DMS153 treated with DMSO at 0.1 percent for 48 hours (cell line): ENCODE data around the gene MARCKSL1.
A peak's percentile ranks its signal among the peaks of the same experiment; 100 is the strongest.
"Not testable (repeated sequence)": the region's sequence is repeated elsewhere in the genome, so short reads cannot be mapped to it uniquely, and the experiment has no call there.

Experiments
- DNase-seq: peaks from one replicate; lab custom pipeline; 2025; ENCODE audit not compliant: unreplicated experiment; lab: John Stamatoyannopoulos, UW

The MARCKSL1 gene

DNA sequence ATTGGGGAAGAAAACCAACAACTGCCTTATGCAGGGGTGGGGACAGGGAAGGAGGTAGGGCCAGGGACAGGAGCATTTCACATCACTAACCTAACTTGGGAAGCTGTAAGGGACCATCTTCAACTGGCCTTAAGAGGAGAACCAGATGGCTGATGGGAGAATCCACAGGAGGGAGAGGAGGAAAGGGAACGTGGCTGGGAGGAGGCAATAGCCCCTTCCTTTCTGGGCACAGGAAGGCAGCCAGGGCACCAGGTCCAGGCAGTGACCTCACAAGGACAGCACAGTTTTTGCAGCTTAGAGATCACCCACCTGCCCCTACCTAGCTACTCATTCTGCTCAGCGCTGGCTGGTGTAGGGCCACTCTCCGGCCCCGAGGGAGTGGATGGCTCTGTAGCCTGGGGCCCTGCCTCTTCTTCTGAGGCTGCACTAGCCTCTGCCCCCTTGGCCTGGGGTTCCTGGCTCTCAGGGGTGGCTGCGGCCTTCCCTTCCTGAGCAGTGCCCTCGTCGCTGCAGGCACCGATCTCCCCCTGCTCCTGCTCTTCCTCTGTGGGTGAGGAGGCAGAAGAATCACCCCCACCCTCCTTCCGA is 1.7 kb downstream of the MARCKSL1 start:
- DNase-seq, result no peak

DNA sequence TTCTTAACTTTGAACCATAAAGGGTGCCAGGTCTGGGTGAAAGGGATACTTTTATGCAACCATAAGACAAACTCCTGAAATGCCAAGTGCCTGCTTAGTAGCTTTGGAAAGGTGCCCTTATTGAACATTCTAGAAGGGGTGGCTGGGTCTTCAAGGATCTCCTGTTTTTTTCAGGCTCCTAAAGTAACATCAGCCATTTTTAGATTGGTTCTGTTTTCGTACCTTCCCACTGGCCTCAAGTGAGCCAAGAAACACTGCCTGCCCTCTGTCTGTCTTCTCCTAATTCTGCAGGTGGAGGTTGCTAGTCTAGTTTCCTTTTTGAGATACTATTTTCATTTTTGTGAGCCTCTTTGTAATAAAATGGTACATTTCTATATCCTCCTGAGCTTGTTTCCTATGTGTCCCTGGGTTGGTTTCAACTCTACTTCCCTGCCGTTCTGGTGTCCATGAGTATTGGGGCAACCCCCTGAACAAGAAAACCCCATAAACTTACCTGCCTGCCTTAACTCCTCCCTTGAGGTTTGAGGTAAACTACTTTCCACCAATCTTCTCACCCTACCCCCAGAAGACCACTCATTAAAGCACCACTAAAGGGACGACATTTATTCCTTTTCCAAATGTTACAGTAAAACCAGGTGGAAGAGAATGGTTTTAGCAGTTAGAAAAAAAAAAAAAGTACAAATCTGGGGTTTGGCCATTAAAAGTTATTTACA is 2.6 kb downstream of the MARCKSL1 start:
- DNase-seq, result no peak

DNA sequence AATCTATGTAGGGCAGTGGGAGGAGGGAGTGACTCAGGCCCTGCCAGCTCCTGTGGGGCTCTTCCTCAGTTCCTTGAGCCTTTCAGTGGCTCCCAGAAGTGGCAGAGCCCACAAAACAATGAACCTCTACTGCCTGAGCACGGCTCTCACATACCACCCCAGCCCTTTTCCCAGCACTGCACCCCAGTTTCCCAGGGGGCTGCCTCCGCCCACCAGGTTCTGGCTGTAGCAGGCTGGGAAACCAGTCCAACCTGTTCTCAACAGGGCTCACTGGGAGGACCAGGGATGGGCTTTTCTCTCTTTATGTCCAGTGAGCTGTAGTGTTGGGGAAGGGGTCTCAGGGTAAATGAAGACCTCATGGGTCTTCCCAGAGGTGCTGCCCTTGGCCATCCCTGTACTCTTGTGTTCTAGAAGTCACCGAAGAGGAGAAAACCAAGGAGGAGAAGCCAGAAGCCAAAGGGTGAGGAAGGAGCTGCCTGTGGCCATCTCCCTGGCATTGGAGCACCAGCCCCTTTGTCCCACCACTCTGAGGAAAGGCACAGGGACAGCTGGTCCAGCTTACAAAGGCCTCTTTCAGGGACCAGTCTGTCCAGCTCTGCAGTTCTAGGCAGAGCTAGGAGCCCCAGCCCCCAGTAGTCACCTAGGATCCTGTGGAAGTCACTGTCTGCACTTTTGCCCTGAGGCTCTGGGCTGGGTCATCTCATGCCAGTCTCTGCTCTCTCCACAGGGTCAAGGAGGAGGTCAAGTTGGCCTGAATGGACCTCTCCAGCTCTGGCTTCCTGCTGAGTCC is 3.5 kb downstream of the MARCKSL1 start:
- DNase-seq, result no peak

DNA sequence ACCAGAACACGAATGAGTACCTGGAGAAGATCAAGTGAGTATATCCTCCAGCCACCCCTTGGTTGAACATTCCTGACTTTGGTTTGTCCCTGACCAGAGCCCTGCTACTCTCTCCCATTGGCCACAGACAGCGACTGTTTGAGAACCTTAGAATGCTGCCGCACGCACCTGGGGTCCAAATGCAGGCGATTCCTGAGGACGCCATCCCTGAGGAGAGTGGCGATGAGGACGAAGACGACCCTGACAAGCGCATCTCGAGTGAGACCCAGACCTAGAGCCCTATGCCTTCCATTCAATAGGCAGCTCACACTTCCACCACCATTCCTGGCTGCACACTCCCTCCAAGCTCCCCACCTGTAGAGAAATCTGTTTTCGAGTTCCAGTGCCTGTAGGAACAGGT is 4.5 kb downstream of the MARCKSL1 start:
- no peak for DNase-seq

DNA sequence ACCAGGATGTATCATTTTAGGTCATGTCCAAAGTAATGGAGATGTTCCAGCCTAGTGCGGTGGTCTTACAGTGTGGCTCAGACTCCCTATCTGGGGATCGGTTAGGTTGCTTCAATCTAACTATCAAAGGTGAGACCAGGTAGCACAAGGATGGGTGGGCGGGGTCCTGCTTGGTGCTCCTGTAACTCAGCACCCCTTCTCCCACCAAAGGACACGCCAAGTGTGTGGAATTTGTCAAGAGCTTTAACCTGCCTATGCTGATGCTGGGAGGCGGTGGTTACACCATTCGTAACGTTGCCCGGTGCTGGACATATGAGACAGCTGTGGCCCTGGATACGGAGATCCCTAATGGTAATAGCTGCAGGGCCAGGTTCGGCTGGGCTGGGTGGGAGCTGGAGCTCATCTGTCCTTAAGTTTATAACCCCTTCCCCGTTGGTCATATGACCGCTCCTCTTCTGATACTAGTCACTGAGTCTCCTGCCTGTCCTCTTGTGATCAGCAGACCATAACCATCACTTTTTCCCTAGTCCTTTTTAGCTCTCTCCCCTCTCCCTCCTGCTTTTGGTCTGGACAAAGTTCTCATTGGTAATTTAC is 5.4 kb downstream of the MARCKSL1 start:
- DNase-seq, result no peak

DNA sequence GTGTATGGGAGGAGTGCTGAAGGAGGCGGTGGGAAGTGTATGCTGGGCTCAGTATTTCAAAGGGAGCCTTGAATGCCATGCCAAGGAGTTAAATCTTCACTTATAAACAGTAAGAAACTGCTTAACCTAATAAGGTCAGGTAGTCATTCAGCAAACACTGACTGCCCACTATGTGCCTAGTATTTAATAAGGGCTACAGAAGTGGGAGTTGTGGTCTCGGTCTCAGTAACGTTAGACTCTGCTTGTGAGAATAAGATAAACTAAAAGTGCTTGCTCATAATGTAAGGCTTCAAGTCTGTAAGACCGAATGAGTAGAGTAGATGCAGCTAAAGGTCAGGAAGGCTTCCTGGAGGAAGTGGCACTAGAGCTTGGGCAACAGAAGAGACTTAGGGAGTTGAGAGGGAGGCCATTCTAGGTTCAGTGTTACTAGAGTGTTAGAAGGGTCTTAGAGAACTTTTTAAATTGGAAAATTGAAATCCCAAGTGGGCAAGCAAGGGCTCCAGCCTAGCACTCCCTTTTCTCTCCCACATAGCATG is 6.0 kb downstream of the MARCKSL1 start:
- no peak for DNase-seq

DNA sequence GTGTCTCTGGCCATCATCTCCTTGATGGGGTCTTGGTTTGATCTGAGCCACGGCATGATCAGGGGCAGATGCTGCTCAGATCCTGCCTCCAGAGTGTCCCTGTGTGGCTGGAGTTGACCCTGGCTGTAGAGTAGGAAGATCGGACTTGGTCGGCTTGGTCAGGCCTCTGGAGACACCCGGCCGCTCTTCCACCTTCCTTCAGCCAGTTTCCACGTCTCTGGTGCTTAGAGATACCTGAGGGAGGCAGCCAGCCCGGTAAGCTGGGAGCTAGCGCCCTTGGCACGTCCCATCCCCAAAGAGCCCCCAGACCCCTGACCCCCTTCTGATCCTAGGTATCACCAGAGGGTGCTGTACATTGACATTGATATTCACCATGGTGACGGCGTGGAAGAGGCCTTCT is 8.8 kb downstream of the MARCKSL1 start:
- DNase-seq, result no peak

DNA sequence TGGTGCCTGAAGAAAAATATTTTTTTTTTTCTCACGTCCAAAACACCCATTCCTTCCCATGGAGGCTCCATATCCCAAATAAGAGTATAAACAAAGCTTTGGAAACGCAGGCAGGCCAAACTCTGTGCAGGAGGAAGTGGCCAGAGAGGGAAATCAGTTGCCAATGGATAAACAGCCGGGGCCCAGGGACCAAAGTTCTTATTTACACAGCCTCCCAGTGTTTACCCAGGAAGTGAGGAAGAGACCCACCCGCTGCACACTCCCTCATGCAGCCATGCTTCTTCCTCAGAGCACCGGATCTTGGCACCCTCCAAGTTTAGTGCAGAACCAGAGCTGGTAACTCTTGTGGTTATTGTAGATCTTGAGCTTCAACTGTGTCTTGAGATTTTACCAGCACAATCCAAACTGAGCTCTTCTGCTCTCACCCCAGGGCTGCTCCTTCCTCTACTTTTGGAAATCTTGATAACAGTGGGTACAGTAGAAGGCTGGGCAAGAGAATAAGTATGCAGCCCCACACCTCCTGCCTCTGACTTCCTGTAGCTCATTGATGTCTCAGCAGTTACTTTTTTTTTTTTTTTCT is 14.2 kb downstream of the MARCKSL1 start:
- DNase-seq, result no peak

DNA sequence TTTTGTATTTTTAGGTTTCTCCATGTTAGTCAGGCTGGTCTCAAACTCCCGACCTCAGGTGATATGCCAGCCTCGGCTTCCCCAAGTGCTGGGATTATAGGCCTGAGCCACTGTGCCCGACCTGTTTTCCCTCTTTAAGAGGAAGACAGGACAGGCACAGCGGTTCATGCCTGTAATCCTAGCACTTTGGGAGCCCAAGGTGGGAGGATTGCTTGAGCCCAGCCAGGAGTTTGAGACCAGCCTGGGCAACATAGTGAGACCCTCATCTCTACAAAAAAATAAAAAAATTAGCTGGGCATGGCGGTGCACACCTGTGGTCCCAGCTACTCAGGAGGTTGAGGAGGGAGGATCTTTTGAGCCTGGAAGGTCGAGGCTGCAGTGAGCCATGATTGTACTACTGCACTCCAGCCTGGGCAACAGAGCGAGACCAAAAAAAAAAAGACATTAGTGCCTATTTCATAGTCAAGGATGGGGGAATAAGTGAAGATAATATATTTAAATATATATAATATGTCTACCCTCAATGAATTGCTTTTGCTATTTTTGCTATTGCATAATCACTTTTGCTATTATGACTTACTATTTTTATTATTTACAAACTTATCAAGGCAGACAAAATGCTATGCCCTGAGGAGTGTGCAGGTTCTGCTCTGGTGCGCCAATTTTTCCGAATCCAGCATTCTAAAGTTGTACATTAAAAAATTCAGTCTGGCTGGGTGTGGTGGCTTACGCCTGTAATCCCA is 17.7 kb downstream of the MARCKSL1 start:
- no peak for DNase-seq

DNA sequence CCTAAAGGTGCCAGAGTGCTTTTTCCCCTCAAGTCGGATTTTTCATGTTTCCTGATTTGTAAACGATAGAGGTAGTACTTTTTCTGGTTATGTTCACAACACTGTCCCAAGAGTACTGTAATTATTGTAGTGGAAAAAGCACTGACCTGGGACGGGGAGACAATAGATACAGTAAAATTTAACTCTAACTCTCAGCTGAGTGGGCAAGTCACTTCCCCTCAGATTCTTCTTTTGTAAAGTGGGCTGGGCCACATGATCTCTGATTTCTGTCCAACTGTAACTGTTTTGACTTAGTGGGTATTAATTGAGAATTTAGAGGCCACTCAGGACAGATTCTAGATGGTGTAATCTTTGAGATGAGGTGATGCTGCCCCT is 19.1 kb downstream of the MARCKSL1 start:
- no peak for DNase-seq

DNA sequence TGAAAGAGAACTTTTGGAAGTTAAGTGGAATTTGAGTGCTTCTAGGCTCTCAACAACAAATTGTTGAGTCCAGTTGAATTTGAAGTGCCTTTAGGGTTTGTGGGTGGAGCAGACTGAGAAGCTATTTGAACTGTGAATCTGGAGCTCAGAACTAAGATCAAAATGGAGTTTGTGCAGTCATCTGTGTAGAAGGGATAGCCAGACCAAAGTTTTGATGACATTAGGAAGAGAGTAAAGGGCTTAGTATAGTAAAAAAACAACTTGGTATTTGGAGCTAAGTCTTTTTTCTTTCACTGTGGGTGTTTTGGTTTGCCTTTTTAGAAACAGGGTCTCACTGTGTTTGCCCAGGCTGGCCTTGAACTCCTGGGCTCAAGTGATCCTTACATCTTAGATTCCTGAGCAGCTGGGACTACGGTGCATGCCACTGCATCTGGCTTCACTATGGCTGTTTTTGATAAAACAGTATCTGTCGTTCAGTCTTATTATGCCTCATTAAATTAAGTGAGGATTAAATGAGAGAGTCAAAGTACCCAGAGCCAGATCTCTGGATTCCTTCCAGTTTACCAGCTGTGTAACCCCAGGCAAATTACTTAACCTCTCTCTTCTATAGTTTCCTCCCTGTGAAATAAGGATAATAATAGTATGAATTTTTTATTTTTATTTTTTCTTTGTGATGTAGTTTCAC is 24.2 kb downstream of the MARCKSL1 start:
- no peak for DNase-seq

DNA sequence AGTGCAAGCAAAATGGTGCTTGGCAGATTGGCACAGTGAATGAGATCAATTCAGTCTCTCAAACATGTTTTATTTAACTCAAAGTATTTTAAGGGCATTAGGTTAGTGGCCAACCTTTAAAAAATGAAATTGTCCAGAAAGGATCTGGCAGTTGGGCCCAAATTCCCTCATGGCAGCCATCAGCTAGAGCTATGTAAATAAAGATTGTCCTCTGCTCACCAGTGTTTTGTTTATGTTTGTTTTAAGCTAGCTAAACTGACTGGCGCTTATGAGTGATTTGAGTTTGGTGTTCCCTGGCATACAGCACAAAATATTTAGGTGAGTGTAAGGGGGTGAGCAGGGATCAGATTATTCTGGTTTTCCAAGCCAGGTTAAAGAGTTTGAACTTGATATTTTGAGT is 26.1 kb downstream of the MARCKSL1 start:
- no peak for DNase-seq

DNA sequence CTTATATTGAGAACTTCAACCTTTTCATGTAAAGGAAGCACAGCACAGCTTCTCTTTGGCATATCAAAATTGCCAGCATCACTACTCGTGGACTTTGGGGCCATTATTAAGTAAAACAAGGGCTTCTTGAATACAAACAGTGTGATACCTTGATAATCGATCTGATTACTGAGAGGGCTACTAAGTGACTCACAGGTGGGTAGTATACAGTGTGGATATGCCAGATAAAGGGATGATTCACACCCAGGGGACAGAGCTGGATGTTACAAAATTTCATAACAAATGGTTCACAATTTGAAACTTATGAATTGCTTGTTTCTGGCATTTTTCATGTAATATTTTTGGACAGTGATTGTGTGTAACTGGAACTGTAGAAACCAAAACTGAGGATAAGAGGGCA is 28.7 kb downstream of the MARCKSL1 start:
- no peak for DNase-seq

DNA sequence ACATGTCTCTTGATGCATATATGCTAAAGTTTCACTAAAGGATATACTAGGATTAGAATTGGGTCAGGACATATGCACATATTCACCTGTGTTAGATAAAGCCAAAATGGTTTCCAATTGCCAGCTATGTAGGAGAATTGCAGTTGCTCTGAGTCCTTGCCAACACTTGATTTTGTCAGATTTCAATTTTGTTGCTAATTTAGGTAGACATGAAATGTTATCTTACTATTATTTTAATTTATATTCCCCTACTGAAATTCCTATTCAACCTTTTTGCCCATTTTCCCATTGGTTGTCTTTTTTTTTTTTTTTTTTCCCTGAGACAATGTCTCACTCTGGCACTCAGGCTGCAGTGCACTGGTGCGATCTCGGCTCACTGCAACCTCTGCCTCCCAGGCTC is 30.7 kb downstream of the MARCKSL1 start:
- DNase-seq, result no peak

DNA sequence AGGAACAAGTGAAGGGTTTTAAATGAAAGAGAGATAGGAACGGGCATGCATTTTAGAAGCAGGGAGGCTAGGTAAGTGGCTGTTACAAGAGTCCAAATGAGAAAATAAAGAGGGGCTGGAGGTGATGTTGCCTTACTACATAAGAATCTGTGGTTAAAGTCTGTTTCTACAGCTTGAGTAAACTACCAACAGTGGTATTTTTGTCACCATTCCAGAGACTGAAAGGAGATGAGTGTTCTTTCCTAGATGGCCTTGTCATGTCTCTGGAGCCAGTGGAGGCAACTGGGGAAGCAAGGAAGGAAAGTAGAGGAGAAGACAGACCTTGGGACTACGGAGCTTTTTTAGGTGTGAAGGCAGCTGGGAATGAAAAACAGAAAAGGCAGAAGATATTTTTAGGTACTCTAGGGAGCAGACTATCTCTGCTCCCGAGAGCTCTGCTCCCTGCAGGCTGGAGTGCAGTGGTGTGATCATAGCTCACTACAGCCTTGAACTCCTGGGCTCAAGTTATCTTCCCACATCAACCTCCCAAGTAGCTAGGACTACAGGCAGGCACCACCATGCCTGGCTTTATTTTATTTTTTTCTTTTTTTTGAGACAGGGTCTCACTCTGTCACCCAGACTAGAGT is 31.9 kb downstream of the MARCKSL1 start:
- DNase-seq, result no peak

DNA sequence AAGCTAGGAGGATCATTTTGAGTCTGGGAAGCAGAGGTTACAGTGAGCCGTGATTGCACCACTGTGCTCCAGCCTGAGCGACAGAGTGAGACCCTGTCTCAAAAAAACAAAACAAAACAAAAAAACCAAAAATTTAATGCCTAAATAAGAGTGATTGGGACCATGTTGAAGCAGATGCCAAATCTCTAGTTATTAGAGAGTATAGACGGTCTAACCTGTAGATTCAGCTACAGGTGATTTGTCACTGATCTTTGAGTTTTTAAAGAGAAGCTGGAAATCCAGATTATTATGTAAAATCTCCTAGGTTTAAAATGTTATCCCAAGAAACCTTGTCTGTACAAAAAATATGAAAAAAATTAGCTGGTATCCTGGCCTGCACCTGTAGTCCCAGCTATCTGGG is 32.7 kb downstream of the MARCKSL1 start:
- DNase-seq, result no peak

DNA sequence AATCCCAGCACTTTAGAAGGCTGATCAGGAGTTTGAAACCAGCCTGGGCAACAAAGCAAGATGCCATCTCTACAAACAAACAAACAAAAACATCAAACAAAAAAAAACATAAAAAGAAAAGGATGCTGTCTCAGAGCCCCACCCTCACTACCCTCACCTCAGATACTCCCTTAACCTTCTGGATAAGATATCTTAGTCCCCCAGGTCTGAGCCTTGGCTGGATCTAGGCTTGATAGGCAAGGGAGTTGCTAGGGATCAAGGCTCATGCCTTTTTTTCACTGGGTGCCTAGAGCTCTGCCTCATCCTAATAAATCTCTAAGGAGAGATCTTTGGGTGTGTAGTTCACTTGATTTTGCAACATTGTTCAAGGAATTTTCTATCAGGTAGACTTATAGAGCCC is 36.7 kb downstream of the MARCKSL1 start:
- DNase-seq, result no peak

DNA sequence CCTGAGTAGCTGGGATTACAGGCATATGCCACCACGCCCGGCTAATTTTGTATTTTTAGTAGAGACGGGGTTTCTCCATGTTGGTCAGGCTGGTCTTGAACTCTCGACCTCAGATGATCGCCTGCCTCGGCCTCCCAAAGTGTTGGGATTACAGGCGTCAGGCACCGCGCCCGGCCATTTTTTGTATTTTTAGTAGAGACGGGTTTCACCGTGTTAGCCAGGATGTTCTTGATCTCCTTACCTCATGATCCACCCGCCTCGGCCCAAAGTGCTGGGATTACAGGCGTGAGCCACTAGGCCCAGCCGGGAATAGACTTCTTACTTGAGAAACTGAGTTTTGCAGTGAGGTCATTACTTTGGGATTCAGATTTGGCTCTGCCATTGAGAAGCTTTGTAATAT is 37.8 kb downstream of the MARCKSL1 start:
- not testable (repeated sequence) for DNase-seq

DNA sequence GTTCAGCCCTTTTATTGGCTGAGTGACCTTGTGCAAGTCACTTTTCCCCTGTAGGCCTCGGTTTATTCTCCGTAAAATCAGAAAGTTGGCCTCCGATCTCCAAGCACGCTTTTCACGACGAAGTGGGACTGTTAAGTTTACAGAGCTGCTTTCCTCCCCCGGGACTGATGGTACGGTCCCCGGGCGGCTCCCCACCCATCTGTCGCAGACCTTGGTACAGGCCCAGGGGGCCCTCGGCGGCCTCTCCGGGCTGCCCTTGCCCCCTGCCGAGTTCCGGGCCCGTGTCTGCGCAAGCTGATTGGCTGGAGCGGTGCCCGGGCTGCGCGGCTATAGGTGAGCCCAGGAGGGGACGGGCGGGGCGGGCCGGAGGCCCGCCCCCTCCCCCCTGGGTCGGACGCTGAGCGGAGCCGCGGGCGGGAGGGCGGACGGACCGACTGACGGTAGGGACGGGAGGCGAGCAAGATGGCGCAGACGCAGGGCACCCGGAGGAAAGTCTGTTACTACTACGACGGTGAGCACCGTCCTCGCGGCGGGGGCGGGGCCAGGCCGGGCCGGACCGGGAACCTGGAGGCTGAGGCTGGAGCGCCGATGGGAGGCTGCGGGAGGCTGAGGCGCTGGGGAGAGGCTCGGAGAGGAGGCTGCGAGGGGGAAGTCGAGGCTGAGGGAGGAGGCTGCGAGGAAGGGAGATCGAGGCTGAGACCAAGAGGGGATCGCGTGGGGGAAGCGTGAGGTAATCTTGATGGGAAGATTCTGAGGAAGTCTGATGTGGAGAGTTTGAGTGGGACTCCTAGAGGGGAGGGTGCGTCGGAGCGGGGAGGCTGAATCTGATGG is 44.1 kb downstream of the MARCKSL1 start, which contains the start of gene HDAC1:
Gene HDAC1, plus strand, starts transcription at position 376 of the 831 bp plus-strand sequence. Its CDS starts 87 bp downstream, at position 463.
- peak; percentile 99 for DNase-seq
